PC-3 (cell line): ENCODE results near the gene NUDCD2. TPM values are rescaled to one million over a fixed set of nuclear protein-coding genes. Genes with fewer than 3 reads are reported as not detected.
A peak's percentile ranks its signal among the peaks of the same experiment; 100 is the strongest.

ENCODE experiments used
- ATAC-seq: fragments of 200-7000 bp; cut with Tn5 transposase; 2 replicates; pipeline ENCODE4 v1.9.1; 2020; ENCODE audit warnings: mild to moderate bottlenecking, moderate library complexity
- BruUV-seq: library from RNA; stranded (reverse); fragments of 400-500 nt; replicated peaks from 2 replicates; lab custom pipeline; 2021; lab: Mats Ljungman, UMichigan
- CTCF ChIA-PET: fragments of 300-600 bp; sonication (Branson Sonifier 250); formaldehyde crosslinking; loops from one replicate; lab custom pipeline; 2022; ENCODE audit warnings: antibody characterized with exemption; lab: Charles Lee
- POLR2A ChIA-PET: fragments of 300-600 bp; sonication (Branson Sonifier 250); formaldehyde crosslinking; loops from one replicate; lab custom pipeline; 2022; ENCODE audit warnings: antibody characterized with exemption; ENCODE audit not compliant: unreplicated experiment; lab: Charles Lee
- DNase-seq: peaks from one replicate; pipeline ENCODE4 v3.0.0-alpha.2; 2015
- H2AFZ ChIP-seq: fragments of 300-600 bp; sonication (generic); 2 replicates; pipeline ENCODE4 v1.6.0; 2016; ENCODE audit warnings: antibody characterized with exemption, low read length
- H3F3A ChIP-seq: fragments of 300-600 bp; sonication (generic); one replicate; pipeline ENCODE4 v1.6.0; 2017; ENCODE audit warnings: antibody characterized with exemption, low read length, control low read depth, mild to moderate bottlenecking; ENCODE audit not compliant: unreplicated experiment
- H3K27ac ChIP-seq: fragments of 300-600 bp; sonication (generic); 2 replicates; pipeline ENCODE4 v1.5.1; 2016; ENCODE audit warnings: mild to moderate bottlenecking, low read length
- H3K27me3 ChIP-seq: fragments of 300-600 bp; sonication (generic); 2 replicates; pipeline ENCODE4 v1.6.1; 2016; ENCODE audit warnings: low read length, mixed read lengths
- H3K36me3 ChIP-seq: fragments of 300-600 bp; sonication (generic); 2 replicates; pipeline ENCODE4 v1.6.1; 2016; ENCODE audit warnings: low read depth, mixed run types, low read length, mixed read lengths
- H3K4me1 ChIP-seq: fragments of 300-600 bp; sonication (generic); 2 replicates; pipeline ENCODE4 v1.5.1; 2016; ENCODE audit warnings: low read length; ENCODE audit not compliant: insufficient read depth
- H3K4me2 ChIP-seq: fragments of 300-600 bp; sonication (generic); 2 replicates; pipeline ENCODE4 v1.6.0; 2016; ENCODE audit warnings: low read length
- H3K4me3 ChIP-seq: fragments of 300-600 bp; sonication (generic); 2 replicates; pipeline ENCODE4 v1.5.1; 2016; ENCODE audit warnings: mild to moderate bottlenecking, low read length, mixed read lengths
- H3K79me2 ChIP-seq: fragments of 300-600 bp; sonication (generic); 2 replicates; pipeline ENCODE4 v1.6.1; 2017; ENCODE audit warnings: low read length, mixed read lengths
- H3K9ac ChIP-seq: fragments of 300-600 bp; sonication (generic); 2 replicates; pipeline ENCODE4 v1.6.0; 2016; ENCODE audit warnings: mild to moderate bottlenecking, low read length
- H3K9me2 ChIP-seq: fragments of 300-600 bp; sonication (generic); replicated peaks from 2 replicates; pipeline ENCODE4 v1.6.1; 2016; ENCODE audit warnings: mixed run types, low read length, mixed read lengths
- H3K9me3 ChIP-seq: fragments of 300-600 bp; sonication (generic); 2 replicates; pipeline ENCODE4 v1.6.1; 2016; ENCODE audit warnings: low read length, mixed read lengths
- H4K20me1 ChIP-seq: fragments of 300-600 bp; sonication (generic); 2 replicates; pipeline ENCODE4 v1.6.1; 2016; ENCODE audit warnings: low read length, mixed read lengths
- EZH2 ChIP-seq: fragments of 300-600 bp; sonication (generic); IDR thresholded peaks from one replicate; pipeline ENCODE4 v1.6.1; 2017; ENCODE audit warnings: antibody characterized with exemption, mild to moderate bottlenecking, low read length; ENCODE audit not compliant: unreplicated experiment
- EZH2phosphoT487 ChIP-seq: fragments of 300-600 bp; sonication (generic); IDR thresholded peaks from 2 replicates; pipeline ENCODE4 v1.6.1; 2018; ENCODE audit warnings: mild to moderate bottlenecking, antibody characterized with exemption, low read length, borderline replicate concordance
- intact Hi-C: fragments of 100-400 bp; cut with micrococcal nuclease; formaldehyde crosslinking; loops from 2 replicates; pipeline ENCODE4 v1.9.0; 2023
- total RNA-seq: library from RNA; depleted of rRNA; stranded (reverse); fragments of >200 nt; gene quantifications from 2 replicates; pipeline ENCODE4 v1.2.3, GENCODE V29; 2014
- TF ChIP-seq, protein P1 (sequence below): fragments of 300-600 bp; sonication (generic); conservative IDR thresholded peaks from 2 replicates; pipeline ENCODE4 v1.5.1; 2017; ENCODE audit warnings: antibody characterized with exemption, low read depth, mild to moderate bottlenecking, low read length

Gene NUDCD2
- total RNA-seq, 1 experiment from 2014 or later, result 31.2 TPM

GRCh38 chr5:163402007-163402406, 57.9 kb downstream of the NUDCD2 start:
- no peak overlapping the region for H3K4me2 ChIP-seq
- H2AFZ ChIP-seq, result no peak overlapping the region
- DNase-seq (no peak), ATAC-seq (no peak; the same call in 1 of the 2 replicates)
- ChIA-PET POLR2A (interaction anchor here (0.6 kb wide), 1 partner anchor 78 kb away, joined by 4 read pairs; no protein-coding TSS in a partner anchor), CTCF (no interaction called here)
- TF ChIP-seq, protein P1, sequence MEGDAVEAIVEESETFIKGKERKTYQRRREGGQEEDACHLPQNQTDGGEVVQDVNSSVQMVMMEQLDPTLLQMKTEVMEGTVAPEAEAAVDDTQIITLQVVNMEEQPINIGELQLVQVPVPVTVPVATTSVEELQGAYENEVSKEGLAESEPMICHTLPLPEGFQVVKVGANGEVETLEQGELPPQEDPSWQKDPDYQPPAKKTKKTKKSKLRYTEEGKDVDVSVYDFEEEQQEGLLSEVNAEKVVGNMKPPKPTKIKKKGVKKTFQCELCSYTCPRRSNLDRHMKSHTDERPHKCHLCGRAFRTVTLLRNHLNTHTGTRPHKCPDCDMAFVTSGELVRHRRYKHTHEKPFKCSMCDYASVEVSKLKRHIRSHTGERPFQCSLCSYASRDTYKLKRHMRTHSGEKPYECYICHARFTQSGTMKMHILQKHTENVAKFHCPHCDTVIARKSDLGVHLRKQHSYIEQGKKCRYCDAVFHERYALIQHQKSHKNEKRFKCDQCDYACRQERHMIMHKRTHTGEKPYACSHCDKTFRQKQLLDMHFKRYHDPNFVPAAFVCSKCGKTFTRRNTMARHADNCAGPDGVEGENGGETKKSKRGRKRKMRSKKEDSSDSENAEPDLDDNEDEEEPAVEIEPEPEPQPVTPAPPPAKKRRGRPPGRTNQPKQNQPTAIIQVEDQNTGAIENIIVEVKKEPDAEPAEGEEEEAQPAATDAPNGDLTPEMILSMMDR, result no peak
- TF ChIP-seq EZH2phosphoT487, result no peak
- H3K9me3 ChIP-seq, result no peaks in the 10 kb centered on the region
- intact Hi-C loops, result loop anchor here (10.0 kb wide), 1 partner anchor 297 kb away; no protein-coding TSS in a partner anchor
- H3K27me3 ChIP-seq, result no peaks in the 10 kb centered on the region
- no TSS peak for BruUV-seq
- H3F3A ChIP-seq, result no peaks in the 10 kb centered on the region
- H3K4me3 ChIP-seq, result no peak overlapping the region
- no peaks in the 10 kb centered on the region for H3K36me3 ChIP-seq
- no peak overlapping the region for H3K9ac ChIP-seq
- H3K4me1 ChIP-seq, result peaks cover 3% of the 10 kb centered on the region
- H4K20me1 ChIP-seq, result no peaks in the 10 kb centered on the region
- no peaks in the 10 kb centered on the region for H3K79me2 ChIP-seq
- H3K27ac ChIP-seq, result no peak overlapping the region
- no peaks in the 10 kb centered on the region for H3K9me2 ChIP-seq

- Histone ChIP-seq H2AFZ (no peak overlapping the region), H3K79me2 (no peaks in the 10 kb centered on the region), H3K4me2 (no peak overlapping the region), H3K9me3 (no peaks in the 10 kb centered on the region), H3K27ac (no peak overlapping the region), H3F3A (no peaks in the 10 kb centered on the region), H3K27me3 (no peaks in the 10 kb centered on the region), H3K36me3 (no peaks in the 10 kb centered on the region), H3K9me2 (no peaks in the 10 kb centered on the region), H3K4me1 (no peaks in the 10 kb centered on the region), H4K20me1 (no peaks in the 10 kb centered on the region), H3K9ac (no peak overlapping the region), H3K4me3 (no peak overlapping the region)
- DNase-seq (peak; percentile 28), ATAC-seq (peak; percentile 55)
- ChIA-PET POLR2A (interaction anchor here (0.6 kb wide), 1 partner anchor 838 kb away, joined by 10 read pairs; no protein-coding TSS in a partner anchor), CTCF (interaction anchor here (0.5 kb wide), 1 partner anchor 19 kb away, joined by 3 read pairs; no protein-coding TSS in a partner anchor)
- intact Hi-C loops, result loop anchor here (10.0 kb wide), 1 partner anchor 296 kb away; no protein-coding TSS in a partner anchor
- TF ChIP-seq EZH2phosphoT487 (no peak), EZH2 (no peak)
- TF ChIP-seq, protein P1, result no peak
- BruUV-seq, result no TSS peak
Measured at GRCh38 chr5:163401271-163401670, 58.6 kb downstream of the NUDCD2 start.

- ChIA-PET POLR2A (no interaction called here), CTCF (interaction anchor here (0.6 kb wide), 1 partner anchor 69 kb away, joined by 3 read pairs; no protein-coding TSS in a partner anchor)
- BruUV-seq, result no TSS peak
Measured at GRCh38 chr5:163399923-163400322, 60.0 kb downstream of the NUDCD2 start.

More at GRCh38 chr5:163399923-163400322, 60.0 kb downstream of the NUDCD2 start:
- Histone ChIP-seq H3K4me2 (no peak overlapping the region), H4K20me1 (no peaks in the 10 kb centered on the region), H3K9ac (no peak overlapping the region), H3K4me1 (no peaks in the 10 kb centered on the region), H2AFZ (no peak overlapping the region), H3K4me3 (no peak overlapping the region), H3F3A (no peaks in the 10 kb centered on the region), H3K27ac (no peak overlapping the region), H3K27me3 (no peaks in the 10 kb centered on the region), H3K9me2 (no peaks in the 10 kb centered on the region), H3K9me3 (no peaks in the 10 kb centered on the region), H3K79me2 (no peaks in the 10 kb centered on the region), H3K36me3 (no peaks in the 10 kb centered on the region)
- ATAC-seq (no peak), DNase-seq (no peak)
- intact Hi-C loops, result loop anchor here (10.0 kb wide), 1 partner anchor 295 kb away; no protein-coding TSS in a partner anchor
- TF ChIP-seq EZH2 (no peak), EZH2phosphoT487 (no peak)
- TF ChIP-seq, protein P1, result no peak
